ENCODE data around the gene ADPRM.
"Not testable (repeated sequence)": the region's sequence is repeated elsewhere in the genome, so short reads cannot be mapped to it uniquely, and the experiment has no call there.

The ADPRM gene, protein sequence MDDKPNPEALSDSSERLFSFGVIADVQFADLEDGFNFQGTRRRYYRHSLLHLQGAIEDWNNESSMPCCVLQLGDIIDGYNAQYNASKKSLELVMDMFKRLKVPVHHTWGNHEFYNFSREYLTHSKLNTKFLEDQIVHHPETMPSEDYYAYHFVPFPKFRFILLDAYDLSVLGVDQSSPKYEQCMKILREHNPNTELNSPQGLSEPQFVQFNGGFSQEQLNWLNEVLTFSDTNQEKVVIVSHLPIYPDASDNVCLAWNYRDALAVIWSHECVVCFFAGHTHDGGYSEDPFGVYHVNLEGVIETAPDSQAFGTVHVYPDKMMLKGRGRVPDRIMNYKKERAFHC

DNA sequence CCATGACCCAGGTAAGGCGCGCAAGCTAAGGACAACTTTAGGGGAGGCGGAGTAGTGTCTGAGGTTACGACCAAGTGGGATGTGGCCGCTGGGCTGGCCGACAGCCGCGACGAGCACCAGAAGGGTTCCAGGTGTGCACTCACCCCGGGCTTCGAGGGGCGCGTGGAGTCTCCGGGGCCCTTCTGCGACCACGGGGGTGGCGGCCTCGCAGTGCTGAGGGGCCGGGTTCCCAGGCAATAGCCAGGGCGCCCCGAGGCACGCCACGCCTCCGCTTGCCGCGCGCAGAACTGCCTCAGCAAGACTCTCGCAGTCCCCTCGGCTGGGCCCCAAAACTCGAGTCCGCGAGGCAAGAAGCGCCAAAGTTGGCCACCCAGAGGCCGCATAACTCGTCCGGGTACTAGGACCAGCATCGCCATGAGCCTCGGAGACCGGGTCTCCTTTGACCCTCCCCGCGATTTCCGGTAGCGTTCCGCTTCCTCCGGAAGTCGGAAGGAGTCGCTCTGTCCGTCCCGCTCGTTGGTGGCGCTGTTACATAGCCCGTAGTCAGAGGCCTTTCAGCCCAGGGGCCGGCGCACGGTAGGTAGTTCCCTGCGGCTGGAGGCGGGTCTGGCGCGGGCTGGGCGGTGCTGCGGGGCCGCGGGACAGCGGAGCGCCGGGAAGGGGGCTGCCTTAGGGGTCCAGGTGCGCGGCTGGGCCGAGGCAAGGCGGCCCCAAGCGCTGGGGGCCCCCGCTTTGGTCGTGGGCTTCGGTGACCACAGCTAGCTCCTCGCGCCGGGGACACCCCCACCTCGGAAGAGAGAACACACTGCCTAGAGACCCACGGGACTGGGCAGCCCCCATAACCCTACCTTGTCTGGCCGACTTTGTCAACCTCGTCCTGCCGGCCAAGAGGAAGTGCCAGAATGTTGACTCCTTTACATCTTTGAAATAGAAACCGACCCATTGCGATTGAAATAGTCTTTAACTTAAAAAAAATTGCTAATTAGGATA lies at the start of gene ADPRM, which contains the start of gene SCO1:
TSS of gene ADPRM (plus strand) at position 503 of the 990 bp plus-strand sequence. CDS start 7,333 bp downstream, outside the sequence.
TSS of gene SCO1 (minus strand) at position 442 of the 990 bp plus-strand sequence. CDS start at position 416, 26 bp downstream.
- DNase-seq (ENCODE audit: low read depth in 1 of 2, low spot score in 1 of 2), result peak; percentile 78 to 87

DNA sequence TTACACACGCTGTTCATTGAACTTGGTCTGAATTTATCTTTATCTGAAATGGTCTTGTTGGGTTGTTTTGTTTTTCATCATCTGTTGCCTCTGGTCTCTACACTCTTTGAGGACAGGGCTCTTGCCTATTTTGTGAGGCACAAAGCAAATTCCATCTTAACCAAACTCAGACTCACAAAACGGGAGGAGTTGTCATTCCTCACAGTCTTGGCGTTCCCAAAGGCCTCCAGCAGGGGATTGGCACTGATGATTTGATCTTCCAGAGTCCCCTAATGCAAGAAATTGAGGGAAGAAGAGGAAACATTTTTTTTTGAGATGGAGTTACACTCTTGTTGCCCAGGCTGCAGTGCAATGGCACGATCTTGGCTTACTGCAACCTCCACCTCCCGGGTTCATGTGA lies 49.0 kb upstream of the ADPRM start:
- DNase-seq (ENCODE audit: low read depth in 1 of 2, low spot score in 1 of 2), result no peak

DNA sequence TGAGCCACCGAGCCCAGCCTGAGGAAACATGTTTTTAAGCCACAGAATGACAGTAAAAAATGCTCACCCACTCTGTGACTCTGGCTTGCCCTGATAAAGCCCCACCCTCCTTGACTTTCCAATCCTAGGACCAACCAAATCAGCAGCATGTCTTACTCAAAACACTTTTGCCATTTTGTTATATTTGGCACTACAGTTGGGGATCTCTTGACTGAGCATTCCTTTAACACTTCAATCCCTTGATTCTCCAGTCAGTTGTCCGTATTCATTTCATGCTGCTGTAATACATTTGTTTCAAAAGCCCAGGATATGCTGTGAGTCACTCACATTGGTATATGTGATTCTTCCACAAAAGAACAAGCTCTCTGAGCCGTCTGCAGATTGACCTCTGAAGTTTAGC lies 48.4 kb upstream of the ADPRM start:
- DNase-seq (ENCODE audit: low read depth in 1 of 2, low spot score in 1 of 2), result no peak

DNA sequence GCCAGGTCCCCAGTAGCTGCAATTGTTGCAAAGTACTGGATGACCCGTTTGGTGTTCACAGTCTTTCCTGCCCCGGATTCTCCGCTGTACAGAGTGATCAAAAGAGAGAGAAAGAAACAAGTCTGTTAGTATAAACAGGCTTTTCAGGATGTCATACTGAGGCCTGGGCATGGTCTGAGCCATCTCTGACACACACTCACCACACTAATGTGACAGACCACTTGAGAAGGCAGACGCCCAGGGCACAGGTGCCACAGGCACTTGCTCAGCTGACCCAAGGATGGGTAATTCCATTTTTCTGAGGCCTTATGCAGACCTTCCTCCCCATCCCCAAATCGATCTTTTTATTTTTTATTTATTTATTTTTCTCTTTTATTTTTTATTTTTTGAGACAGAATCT lies 47.8 kb upstream of the ADPRM start:
- DNase-seq (ENCODE audit: low read depth in 1 of 2, low spot score in 1 of 2), result no peak

DNA sequence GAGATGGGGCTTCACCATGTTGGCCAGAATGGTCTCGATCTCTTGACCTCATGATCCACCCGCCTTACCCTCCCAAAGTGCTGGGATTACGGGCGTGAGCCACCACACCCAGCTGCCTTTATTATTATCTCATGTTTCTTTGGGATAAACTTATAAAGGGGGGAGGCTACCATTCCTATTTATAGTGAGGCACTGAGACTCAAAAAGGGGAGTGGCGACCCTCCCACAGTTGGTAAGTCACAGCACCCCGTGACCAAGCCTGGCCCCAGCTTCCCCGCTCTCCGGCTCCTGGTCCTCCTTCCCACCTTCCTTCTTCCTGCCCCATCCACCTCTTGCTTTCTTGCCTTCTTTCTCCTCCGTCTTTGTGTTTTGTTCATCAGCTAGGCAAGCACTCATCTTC lies 45.5 kb upstream of the ADPRM start:
- no peak for DNase-seq (ENCODE audit: low read depth in 1 of 2, low spot score in 1 of 2)

DNA sequence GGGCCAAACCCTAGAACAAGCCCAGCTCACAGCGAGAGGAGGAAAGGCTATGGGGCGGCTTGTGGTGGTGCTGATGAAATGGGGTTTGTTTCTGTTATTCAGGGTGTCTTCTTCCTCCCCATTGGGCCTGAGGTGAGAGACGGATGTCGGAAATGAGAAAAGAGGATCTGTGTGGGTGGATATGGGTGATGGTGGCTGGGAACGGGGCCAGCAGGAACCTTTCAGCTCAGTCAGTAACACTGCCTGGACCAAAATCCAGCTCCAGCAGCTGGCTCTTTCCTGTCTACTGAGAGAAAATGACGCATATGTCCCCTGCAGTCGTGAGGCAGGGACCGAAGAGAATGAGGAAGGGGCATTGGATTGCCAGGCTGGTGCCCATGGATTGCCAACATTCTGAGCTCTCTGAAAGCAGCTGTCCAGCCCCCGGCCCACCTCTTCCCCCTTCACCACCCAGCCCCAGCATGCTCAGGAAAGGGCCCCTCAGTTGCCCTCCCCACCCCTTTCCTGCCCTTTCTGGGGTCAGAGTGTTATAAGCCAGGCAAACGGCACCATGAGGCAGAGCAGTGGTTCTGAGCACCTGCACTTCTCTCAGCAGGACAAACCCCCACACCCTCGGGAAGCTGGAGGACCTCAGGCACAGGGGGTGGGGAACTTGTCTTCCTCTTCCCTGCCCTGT lies 44.3 kb upstream of the ADPRM start:
- DNase-seq (ENCODE audit: low read depth in 1 of 2, low spot score in 1 of 2), result no peak

DNA sequence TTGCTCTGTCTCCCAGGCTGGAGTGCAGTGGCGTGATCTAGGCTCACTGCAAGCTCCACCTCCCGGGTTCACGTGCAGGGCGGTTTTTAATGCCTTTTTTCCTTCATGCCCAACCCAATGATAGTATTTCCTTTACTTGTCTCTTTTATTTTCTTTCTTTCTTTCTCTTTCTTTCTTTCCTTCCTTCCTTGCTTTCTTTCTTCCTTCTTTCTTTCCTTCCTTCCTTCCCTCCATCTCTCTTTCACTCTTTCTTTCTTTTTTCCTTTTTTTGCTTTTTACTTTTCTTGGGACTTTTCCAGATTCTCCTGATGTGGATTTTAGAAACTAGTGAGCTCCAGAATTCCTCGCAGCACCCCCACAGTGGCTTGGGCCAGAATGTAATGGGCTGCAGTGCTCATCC lies 43.4 kb upstream of the ADPRM start:
- no peak for DNase-seq (ENCODE audit: low read depth in 1 of 2, low spot score in 1 of 2)

DNA sequence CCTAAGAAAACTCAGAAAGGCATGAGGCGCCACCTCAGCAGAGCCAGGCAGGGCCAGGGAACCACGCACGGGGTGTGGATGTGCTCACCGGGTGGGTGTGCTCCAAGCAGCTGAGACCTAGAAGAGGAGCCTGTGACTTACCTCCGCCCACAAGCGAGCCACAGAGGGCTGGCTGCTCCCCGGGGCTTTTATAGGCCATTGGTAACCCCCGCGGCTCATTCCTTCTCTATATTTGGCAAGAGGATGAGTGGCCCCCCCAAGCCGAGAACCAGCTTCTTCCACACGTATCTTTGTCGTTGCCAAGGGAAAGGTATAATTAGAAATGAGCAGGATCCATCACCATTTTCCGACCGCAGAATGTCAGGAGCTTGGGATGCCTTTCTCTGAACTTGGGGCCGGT lies 40.2 kb upstream of the ADPRM start, which contains the start of gene MYH3:
TSS of gene MYH3 (minus strand) at position 162 of the 400 bp plus-strand sequence. CDS start 2,245 bp downstream, outside the sequence.
- DNase-seq (ENCODE audit: low read depth in 1 of 2, low spot score in 1 of 2), result no peak

DNA sequence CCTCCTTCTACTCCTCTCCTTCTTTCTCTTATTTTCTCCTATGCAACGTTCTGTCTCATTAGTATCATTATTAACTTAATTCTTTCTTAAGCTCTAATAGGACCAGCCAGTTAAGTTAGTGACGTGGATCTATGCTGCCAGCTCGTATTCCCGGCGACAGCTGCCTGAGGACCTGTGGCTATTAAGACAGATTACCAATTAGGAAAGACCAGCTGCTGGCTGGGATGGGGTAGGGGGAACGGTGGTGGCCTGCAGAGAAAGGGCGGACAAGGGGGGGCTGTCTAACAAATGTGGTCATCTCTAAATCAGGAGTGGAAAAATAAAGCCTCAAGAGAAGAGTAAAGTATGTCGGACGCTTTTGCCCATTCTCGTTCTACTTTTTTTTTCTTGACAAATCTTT lies 39.5 kb upstream of the ADPRM start:
- no peak for DNase-seq (ENCODE audit: low read depth in 1 of 2, low spot score in 1 of 2)

DNA sequence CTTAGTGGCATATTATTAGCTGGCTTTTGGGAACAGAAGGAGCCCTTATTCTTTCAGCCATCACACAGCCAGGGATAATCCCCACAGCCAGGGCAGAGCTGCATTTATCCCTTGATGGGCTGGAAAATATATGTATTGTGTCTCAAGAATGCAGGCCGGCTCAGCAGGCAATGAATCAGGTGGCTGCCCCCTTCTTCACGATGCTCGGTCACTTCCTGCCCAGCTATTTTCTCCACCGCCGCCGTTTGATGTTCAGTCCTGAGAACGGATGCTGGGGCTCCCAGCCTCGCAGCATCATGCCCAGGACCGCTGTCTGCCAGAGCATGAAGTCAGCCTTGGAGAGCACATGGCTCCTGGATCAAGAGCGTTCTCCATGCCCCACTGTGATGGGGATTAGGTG lies 36.0 kb upstream of the ADPRM start:
- DNase-seq (ENCODE audit: low read depth in 1 of 2, low spot score in 1 of 2), result no peak

DNA sequence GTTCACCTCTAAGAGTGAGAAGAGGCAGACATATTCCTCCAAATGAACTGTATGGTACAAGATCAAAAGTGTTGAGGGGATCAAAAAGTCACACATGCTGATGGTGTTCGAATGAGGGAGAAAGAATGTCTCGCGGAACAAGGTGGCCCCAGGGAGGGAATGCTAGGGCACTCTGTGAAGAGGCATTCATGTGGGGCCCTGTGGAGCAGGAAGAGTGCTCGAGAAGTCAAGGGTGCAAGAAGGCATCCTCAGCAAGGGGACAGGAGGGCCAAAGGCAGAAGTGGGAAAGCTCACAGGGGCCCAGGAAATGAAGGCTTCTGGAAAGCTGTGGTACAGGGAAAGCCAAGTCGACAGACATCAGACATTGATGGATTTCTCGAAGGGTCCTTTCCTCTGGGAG lies 34.2 kb upstream of the ADPRM start:
- DNase-seq (ENCODE audit: low read depth in 1 of 2, low spot score in 1 of 2), result no peak

DNA sequence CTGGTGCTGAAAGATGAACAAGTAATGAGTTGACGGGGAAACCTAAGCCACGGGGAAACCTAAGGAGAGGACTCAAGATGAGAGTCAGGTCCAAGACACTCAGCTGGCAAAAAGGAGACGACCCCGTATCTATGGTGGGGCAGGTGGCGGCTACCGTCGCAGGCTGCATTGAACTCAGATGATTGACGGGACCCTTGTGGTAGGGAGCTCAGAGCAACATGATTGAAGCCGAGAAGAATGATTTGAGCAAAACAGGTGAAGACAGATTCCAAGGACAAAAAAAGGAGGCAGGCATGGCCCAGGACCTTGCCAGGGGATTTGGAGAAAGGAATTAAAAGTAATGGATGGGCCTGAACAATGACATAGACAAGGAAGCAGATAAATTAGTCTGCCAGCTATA lies 32.8 kb upstream of the ADPRM start:
- DNase-seq (ENCODE audit: low read depth in 1 of 2, low spot score in 1 of 2), result no peak

DNA sequence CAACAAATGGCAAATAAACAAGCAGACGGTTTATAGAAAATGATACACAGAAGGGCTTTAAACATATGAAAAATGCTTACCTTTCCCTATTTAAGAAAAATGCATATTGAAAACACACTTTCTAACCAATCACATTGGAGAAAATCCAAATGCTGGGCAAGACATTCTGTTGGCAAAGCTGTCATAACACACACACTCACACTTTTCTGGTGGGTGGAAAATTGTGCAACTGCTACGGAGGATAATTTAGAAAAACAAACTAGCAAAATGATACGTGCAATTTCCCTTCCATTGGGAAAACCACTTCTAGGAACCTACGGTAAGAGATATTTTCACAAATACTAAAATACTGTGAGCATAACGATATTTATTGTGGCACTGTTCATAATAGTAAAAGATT lies 30.5 kb upstream of the ADPRM start:
- no peak for DNase-seq (ENCODE audit: low read depth in 1 of 2, low spot score in 1 of 2)

DNA sequence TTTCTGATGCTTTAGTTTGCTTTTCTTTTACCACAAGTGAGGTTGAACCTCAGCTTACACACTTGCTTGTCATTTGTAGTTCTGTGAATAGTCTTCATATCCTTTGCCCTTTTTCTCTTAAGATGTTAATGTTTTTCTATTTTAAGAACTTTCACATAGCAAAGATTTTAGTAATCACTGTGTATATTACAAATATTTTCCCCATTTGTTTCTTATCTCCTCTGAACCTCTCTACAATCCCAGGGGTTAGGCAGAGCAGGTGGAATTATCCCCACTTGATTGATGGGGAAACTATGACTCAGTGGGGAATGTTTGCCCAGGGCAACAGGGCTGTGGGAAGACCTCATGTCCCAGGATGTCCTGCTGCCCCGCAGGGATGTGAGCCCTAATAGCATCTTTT lies 28.6 kb upstream of the ADPRM start:
- DNase-seq (ENCODE audit: low read depth in 1 of 2, low spot score in 1 of 2), result no peak

DNA sequence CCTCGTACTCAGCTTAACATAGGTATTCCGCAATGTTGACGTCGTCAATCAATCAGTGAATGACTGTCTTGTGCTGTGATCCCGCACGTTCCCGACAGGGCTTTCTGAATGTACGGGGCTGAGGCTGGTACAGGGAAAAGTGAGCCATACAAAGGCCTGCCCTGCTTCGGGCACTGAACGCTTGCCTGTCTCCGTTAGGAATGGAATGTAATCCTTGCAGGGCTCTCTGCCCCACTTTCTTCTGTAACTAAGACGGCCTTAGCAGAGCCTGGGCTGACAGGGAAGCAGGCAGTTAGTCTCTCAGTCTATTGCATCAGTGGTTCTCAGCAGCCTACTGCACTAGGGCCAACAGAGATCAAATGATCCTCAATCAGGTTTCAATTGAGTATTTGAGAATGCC lies 24.1 kb upstream of the ADPRM start:
- DNase-seq (ENCODE audit: low read depth in 1 of 2, low spot score in 1 of 2), result no peak

DNA sequence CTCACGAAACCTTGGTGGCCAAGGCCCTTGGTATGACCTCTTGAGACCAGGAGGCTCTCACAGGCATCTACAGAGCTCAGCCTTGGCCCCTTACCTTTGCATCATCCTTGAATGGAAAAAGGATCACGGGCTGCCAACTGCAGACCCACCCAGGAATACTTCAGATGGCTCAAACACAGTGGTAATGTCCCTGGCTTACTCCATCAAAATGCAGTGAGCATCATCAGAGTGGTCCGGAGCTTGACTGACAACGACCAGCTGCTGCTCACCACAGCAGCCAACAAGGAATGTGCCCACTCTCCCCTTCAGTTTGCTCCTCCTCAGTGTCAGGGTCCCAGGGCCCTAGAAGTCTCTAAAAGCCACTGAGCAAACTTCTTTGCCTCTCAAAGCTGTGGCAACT lies 22.7 kb upstream of the ADPRM start:
- DNase-seq (ENCODE audit: low read depth in 1 of 2, low spot score in 1 of 2), result no peak

DNA sequence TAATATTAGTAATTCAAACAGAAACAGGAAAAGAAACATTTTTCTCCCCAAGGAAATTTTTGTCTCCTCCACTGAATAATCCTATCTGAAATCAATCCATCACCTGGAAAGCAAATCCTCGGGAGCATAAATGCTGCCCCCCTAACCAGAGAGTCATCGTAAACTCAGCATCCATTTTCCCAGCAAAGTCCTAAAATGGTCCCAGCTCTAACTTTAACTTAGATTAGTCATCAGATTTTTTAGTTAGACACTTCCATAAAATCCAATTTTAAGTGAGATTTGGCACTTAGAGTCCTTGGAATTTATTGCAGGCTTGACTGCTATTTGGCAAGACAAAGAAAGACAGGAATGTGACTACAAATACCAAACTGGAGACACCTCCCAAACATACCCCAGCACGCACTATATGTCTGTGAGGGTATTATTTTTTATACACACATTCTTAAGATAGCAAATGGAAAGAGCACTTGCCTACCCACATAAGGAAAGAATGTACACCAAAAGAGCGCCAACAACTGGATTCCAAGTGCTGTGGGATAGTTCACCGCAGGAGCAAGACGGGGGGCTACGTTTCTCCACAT lies 15.4 kb upstream of the ADPRM start:
- DNase-seq (ENCODE audit: low read depth in 1 of 2, low spot score in 1 of 2), result no peak

DNA sequence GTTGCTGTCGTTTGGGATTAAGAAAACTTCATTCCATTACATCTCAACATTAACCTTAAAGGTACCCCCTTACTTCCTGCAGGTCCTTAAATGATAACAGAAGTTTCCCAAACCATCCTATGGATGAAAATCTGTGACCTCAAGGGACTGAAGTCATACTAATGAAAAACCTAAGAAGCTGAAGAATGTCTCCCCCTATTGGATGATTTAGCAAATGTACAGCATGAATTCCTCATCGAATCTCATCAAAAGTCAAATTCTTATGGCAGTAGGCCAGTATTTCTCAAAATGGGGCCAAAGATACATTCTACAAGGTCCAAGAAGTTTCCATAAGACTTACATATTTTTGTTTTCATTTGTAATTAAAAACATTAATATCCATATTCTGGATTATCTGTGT lies 13.5 kb upstream of the ADPRM start:
- DNase-seq (ENCODE audit: low read depth in 1 of 2, low spot score in 1 of 2), result no peak

DNA sequence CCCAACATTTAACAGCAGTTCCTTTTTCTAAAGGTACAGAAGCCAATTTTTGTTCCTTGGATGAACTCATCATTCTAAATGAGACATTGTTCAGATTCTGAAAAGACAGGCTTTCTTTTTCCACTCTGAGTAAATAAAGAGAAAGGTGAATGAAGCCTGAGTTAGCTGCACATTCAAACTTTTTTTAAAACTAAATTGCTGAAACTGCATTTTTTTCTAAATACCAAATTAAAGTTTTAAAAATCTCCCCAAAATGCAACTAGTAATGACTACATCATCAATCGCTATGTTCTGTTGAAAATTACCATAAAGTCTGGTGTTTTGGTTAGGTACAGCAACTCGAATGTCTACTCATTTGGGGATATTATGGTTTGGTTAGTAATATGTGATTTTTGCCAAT lies 9.9 kb upstream of the ADPRM start:
- no peak for DNase-seq (ENCODE audit: low read depth in 1 of 2, low spot score in 1 of 2)

DNA sequence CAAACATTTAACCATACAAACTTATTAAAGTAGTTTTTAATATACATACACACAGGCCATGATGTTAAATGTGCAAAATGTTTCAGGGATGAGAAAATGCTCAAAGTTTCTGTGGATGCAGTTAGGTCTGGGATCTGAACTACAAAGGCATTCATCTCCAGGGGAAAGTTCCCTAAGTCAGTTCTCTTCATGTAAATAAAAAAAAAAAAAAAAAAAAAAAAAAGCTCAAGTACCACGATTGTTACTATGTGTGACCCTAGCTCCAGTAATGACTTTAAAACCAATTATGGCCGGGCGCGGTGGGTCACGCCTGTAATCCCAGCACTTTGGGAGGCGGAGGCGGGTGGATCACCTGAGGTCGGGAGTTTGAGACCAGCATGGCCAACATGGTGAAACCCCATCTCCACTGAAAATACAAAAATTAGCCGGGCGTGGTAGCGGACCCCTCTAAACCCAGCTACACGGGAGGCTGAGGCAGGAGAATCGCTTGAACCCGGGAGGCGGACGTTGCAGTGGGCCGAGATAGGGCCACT lies 1.5 kb upstream of the ADPRM start:
- not testable (repeated sequence) for DNase-seq (ENCODE audit: low read depth in 1 of 2, low spot score in 1 of 2)
